ENCODE data around the gene PDE3B. TPM values are rescaled to one million over a fixed set of nuclear protein-coding genes. Genes with fewer than 3 reads are reported as not detected.

PDE3B gene
- total and polyA plus RNA-seq, 2 of the 4 experiments (the other 2 are of a cell fraction): 0.21 to 1.3 TPM

- dilution Hi-C loops (cut with HindIII; ENCODE audit: low sequenced_read_pairs, unreplicated experiment) (no loop called here), in situ Hi-C loops (cut with MboI; ENCODE audit: low sequenced_read_pairs) (no loop called here), intact Hi-C loops (cut with micrococcal nuclease) (no loop called here)
- Histone ChIP-seq H3K23ac (ENCODE audit: low read depth, low read length) (no peak overlapping the region), H2AFZ (replicated peaks; ENCODE audit: low read length, poor library complexity) (no peak overlapping the region), H3K4me3 (ENCODE audit: insufficient read depth, low read depth, low read length) (no peak overlapping the region), H2AK9ac (replicated peaks; ENCODE audit: low read depth, low read length, poor library complexity) (no peak overlapping the region), H3K4ac (ENCODE audit: low read depth, low read length) (no peak overlapping the region), H3K27ac (ENCODE audit: insufficient read depth, low read length) (no peak overlapping the region), H3K9me3 (ENCODE audit: control insufficient read depth, insufficient read depth, low read length) (no peaks in the 10 kb centered on the region), H3K56ac (ENCODE audit: extremely low read depth, insufficient read depth, low read length) (no peak overlapping the region), H4K20me1 (ENCODE audit: insufficient read depth, low read length) (no peaks in the 10 kb centered on the region), H3K79me1 (ENCODE audit: low read depth in 1 of 2, low read length in 2 of 2) (no peaks in the 10 kb centered on the region), H3K27me3 (ENCODE audit: control insufficient read depth, insufficient read depth, low read length) (peaks cover 2% of the 10 kb centered on the region), H3K14ac (replicated peaks; ENCODE audit: low read depth, low read length) (no peak overlapping the region), H3K18ac (ENCODE audit: low read depth, low read length) (no peak overlapping the region), H2BK120ac (ENCODE audit: low read depth, low read length) (no peak overlapping the region), H3K4me1 (ENCODE audit: control insufficient read depth, insufficient read depth, low read length) (no peaks in the 10 kb centered on the region), H3K9me1 (ENCODE audit: insufficient read depth, low read length) (no peaks in the 10 kb centered on the region), H4K91ac (ENCODE audit: insufficient read depth, low read depth, low read length) (no peak overlapping the region), H2BK20ac (ENCODE audit: low read depth, low read length) (no peak overlapping the region), H2AK5ac (ENCODE audit: low read depth, low read length) (no peak overlapping the region), H3K9ac (ENCODE audit: low read depth, low read length) (no peak overlapping the region), H3K4me2 (ENCODE audit: low read depth, low read length) (no peak overlapping the region), H2BK5ac (ENCODE audit: low read depth, low read length, poor library complexity, severe bottlenecking) (no peak overlapping the region), H2BK15ac (ENCODE audit: low read depth, low read length) (no peak overlapping the region), H4K8ac (ENCODE audit: low read depth in 2 of 2, low read length in 2 of 2) (no peak overlapping the region), H4K5ac (ENCODE audit: low read depth, low read length) (no peak overlapping the region), H3K36me3 (ENCODE audit: control insufficient read depth, insufficient read depth, low read length) (no peaks in the 10 kb centered on the region)
- no TSS peak for BruUV-seq (replicated peaks)
- WGBS, 2 experiments (ENCODE audit: extremely low coverage in 2 of 2, insufficient read length in 1 of 2): no CpG with 5 or more reads among the region's 4 CpGs
- no peak for DNase-seq
- POLR2A ChIA-PET (ENCODE audit: unreplicated experiment): no interaction called here
- TF ChIP-seq SMC3 (IDR thresholded peaks at IDR 0.05; ENCODE audit: low read depth, low read length): no peak
- no peak for TF ChIP-seq CHD1 (IDR thresholded peaks at IDR 0.05; ENCODE audit: low read depth, low read length)
- no peak for TF ChIP-seq RAD21 (IDR thresholded peaks at IDR 0.05; ENCODE audit: low read length)
- no peak for TF ChIP-seq USF2 (IDR thresholded peaks at IDR 0.05; ENCODE audit: low read depth, low read length)
- no peak for TF ChIP-seq NFE2L2 (IDR thresholded peaks at IDR 0.05; ENCODE audit: low read depth, low read length)
- TF ChIP-seq ELK1 (IDR thresholded peaks at IDR 0.05; ENCODE audit: borderline replicate concordance, low read depth, low read length): no peak
- TF ChIP-seq POLR2A (IDR thresholded peaks at IDR 0.05; ENCODE audit: low read depth, low read length): no peak
- no peak for TF ChIP-seq BHLHE40 (IDR thresholded peaks at IDR 0.05; ENCODE audit: low read depth, low read length)
- no peak for TF ChIP-seq MAZ (IDR thresholded peaks at IDR 0.05; ENCODE audit: borderline replicate concordance, low read depth, low read length)
- TF ChIP-seq CEBPB (IDR thresholded peaks at IDR 0.05; ENCODE audit: low read depth, low read length): no peak
- TF ChIP-seq RFX5 (IDR thresholded peaks at IDR 0.05; ENCODE audit: low read depth, low read length): no peak
- TF ChIP-seq MAFK (IDR thresholded peaks at IDR 0.05; ENCODE audit: low read depth, low read length): no peak
- no peak for TF ChIP-seq FOS (IDR thresholded peaks at IDR 0.05; ENCODE audit: low read depth, low read length)
- TF ChIP-seq RCOR1 (IDR thresholded peaks at IDR 0.05; ENCODE audit: insufficient replicate concordance, low read length): no peak
- no peak for TF ChIP-seq MXI1 (IDR thresholded peaks at IDR 0.05; ENCODE audit: borderline replicate concordance, low read depth, low read length)
- TF ChIP-seq CTCF (conservative IDR thresholded peaks at IDR 0.05; ENCODE audit: low read depth, low read length): no peak
- ATAC-seq (ENCODE audit: low read depth): no peak
- CTCF ChIA-PET: no interaction called here
Observed at GRCh38 chr11:14638561-14638960, 5.0 kb upstream of the PDE3B start.

Data from IMR-90 (cell line).